Spinal cord (tissue), 10 donors: ENCODE measurements around the gene ZNF808. TPM values are rescaled to one million over a fixed set of nuclear protein-coding genes. Genes with fewer than 3 reads are reported as not detected.
"Not testable (repeated sequence)": the region's sequence is repeated elsewhere in the genome, so short reads cannot be mapped to it uniquely, and the experiment has no call there.

Experiments used
- DNase-seq, 6 donors: peaks; one replicate each; pipeline versions ENCODE4 v3.0.0 to v3.0.0-alpha.2; 2013 to 2015; ENCODE audit warnings: low spot score in 6 of 6, low read depth in 4 of 6
- H3K27ac ChIP-seq: one replicate; pipeline ENCODE4 v1.5.1; 2013; ENCODE audit warnings: low read depth, low read length, control low read depth
- H3K27me3 ChIP-seq: one replicate; pipeline ENCODE4 v1.6.1; 2013; ENCODE audit warnings: low read length; ENCODE audit not compliant: control insufficient read depth, insufficient read depth
- H3K36me3 ChIP-seq: one replicate; pipeline ENCODE4 v1.6.1; 2013; ENCODE audit warnings: low read length; ENCODE audit not compliant: control insufficient read depth, insufficient read depth
- H3K4me1 ChIP-seq: one replicate; pipeline ENCODE4 v1.6.1; 2013; ENCODE audit warnings: low read length; ENCODE audit not compliant: control insufficient read depth, insufficient read depth
- H3K4me3 ChIP-seq: one replicate; pipeline ENCODE4 v1.5.1; 2013; ENCODE audit warnings: low read depth, low read length, control low read depth
- H3K9me3 ChIP-seq: one replicate; pipeline ENCODE4 v1.6.1; 2013; ENCODE audit warnings: low read length; ENCODE audit not compliant: control insufficient read depth, insufficient read depth
- WGBS: methylation state at CpG from one replicate; pipeline ENCODE4 v1.1.5; 2013; ENCODE audit warnings: missing lambda C conversion rate; ENCODE audit not compliant: insufficient coverage; 5-methylcytosine and 5-hydroxymethylcytosine counted together
- polyA plus RNA-seq, 2 donors: library from polyadenylated mRNA; unstranded; fragments of 120-200 nt; gene quantifications; one replicate each; pipeline ENCODE4 v1.2.1, GENCODE V29; 2013; ENCODE audit not compliant: insufficient read length in 2 of 2
- total RNA-seq, 2 donors: library from RNA; depleted of rRNA in 1 of 2; stranded (reverse); fragments of 120-200 nt in 1 of 2; fragments of >200 nt in 1 of 2; gene quantifications; one replicate each; pipeline versions ENCODE4 v1.2.3 to v1.2.4, GENCODE V29; 2013 to 2014
- donor health status: healthy.

The ZNF808 gene
- total and polyA plus RNA-seq, 4 donors = 6.4 to 38.4 (median 17.2) TPM

- Histone ChIP-seq H3K4me3 (peak overlapping the region; percentile 21), H3K36me3 (peaks cover 10% of the 10 kb centered on the region), H3K27me3 (no peaks in the 10 kb centered on the region)
These were observed 57.4 kb downstream of the ZNF808 start for GRCh38 chr19:52584736-52585440.

GRCh38 chr19:52585604-52586003 is 58.1 kb downstream of the ZNF808 start:
- no peaks in the 10 kb centered on the region for H3K27me3 ChIP-seq
- peaks cover 7% of the 10 kb centered on the region for H3K36me3 ChIP-seq
- peak overlapping the region; percentile 21 for H3K4me3 ChIP-seq
- 68% methylated on average over 3 of the region's 6 CpGs for WGBS
- no peaks in the 10 kb centered on the region for H3K4me1 ChIP-seq
- no peak overlapping the region for H3K27ac ChIP-seq
- H3K9me3 ChIP-seq = no peaks in the 10 kb centered on the region
- no peak for DNase-seq

More at GRCh38 chr19:52584736-52585440, 57.4 kb downstream of the ZNF808 start:
- H3K4me1 ChIP-seq = no peaks in the 10 kb centered on the region
- peak in 2 of 6 donors; percentile 25 to 54 for DNase-seq
- H3K9me3 ChIP-seq = no peaks in the 10 kb centered on the region
- WGBS = 28% methylated on average over 38 of the region's 39 CpGs
- peak overlapping the region; percentile 42 for H3K27ac ChIP-seq

GRCh38 chr19:52590728-52591127 is 63.3 kb downstream of the ZNF808 start:
- Histone ChIP-seq H3K27ac (no peak overlapping the region), H3K4me3 (no peak overlapping the region), H3K36me3 (peaks cover 5% of the 10 kb centered on the region), H3K27me3 (no peaks in the 10 kb centered on the region), H3K4me1 (no peaks in the 10 kb centered on the region), H3K9me3 (no peaks in the 10 kb centered on the region)
- whole genome bisulfite sequencing = no CpG with 5 or more reads among the region's 5 CpGs
- peak in 1 of 6 donors; percentile 26 for DNase-seq

- no CpG with 5 or more reads among the region's 3 CpGs for WGBS
- H3K27ac ChIP-seq = no peak overlapping the region
- no peaks in the 10 kb centered on the region for H3K4me1 ChIP-seq
- no peaks in the 10 kb centered on the region for H3K9me3 ChIP-seq
- no peak for DNase-seq
- no peaks in the 10 kb centered on the region for H3K27me3 ChIP-seq
- no peak overlapping the region for H3K4me3 ChIP-seq
- peaks cover 5% of the 10 kb centered on the region for H3K36me3 ChIP-seq
These were observed 64.8 kb downstream of the ZNF808 start for GRCh38 chr19:52592301-52592700.

GRCh38 chr19:52593441-52593840 is 66.0 kb downstream of the ZNF808 start:
- H3K4me1 ChIP-seq, H3K36me3 ChIP-seq, H3K4me3 ChIP-seq, H3K27ac ChIP-seq, H3K9me3 ChIP-seq, DNase-seq, H3K27me3 ChIP-seq: not testable (repeated sequence)
- WGBS = 100% methylated on average over 13 of the region's 25 CpGs

- H3K9me3 ChIP-seq = no peaks in the 10 kb centered on the region
- no peaks in the 10 kb centered on the region for H3K27me3 ChIP-seq
- no peak overlapping the region for H3K4me3 ChIP-seq
- peaks cover 5% of the 10 kb centered on the region for H3K36me3 ChIP-seq
- H3K27ac ChIP-seq = no peak overlapping the region
- WGBS = 84% methylated on average over 2 of the region's 3 CpGs
- no peak for DNase-seq
- peaks cover 13% of the 10 kb centered on the region for H3K4me1 ChIP-seq
These were observed 71.8 kb downstream of the ZNF808 start for GRCh38 chr19:52599241-52599640.

- Histone ChIP-seq H3K4me1 (peaks cover 13% of the 10 kb centered on the region), H3K27me3 (no peaks in the 10 kb centered on the region), H3K9me3 (no peaks in the 10 kb centered on the region), H3K27ac (no peak overlapping the region), H3K36me3 (no peaks in the 10 kb centered on the region), H3K4me3 (peak overlapping the region; percentile 42)
- 0% methylated on average over 9 of the region's 15 CpGs for WGBS
- DNase-seq = no peak
These were observed 73.2 kb downstream of the ZNF808 start for GRCh38 chr19:52600639-52601024.

- Histone ChIP-seq H3K36me3 (no peaks in the 10 kb centered on the region), H3K27me3 (no peaks in the 10 kb centered on the region), H3K27ac (no peak overlapping the region), H3K9me3 (no peaks in the 10 kb centered on the region), H3K4me3 (peak overlapping the region; percentile 42), H3K4me1 (peaks cover 13% of the 10 kb centered on the region)
- WGBS = under 1% methylated on average over 58 of the region's 62 CpGs
- peak; percentile 24 to 93 (median 60) for DNase-seq
These were observed 73.8 kb downstream of the ZNF808 start for GRCh38 chr19:52601025-52601973.

- not testable (repeated sequence) for H3K27me3 ChIP-seq, H3K27ac ChIP-seq, H3K4me3 ChIP-seq, H3K36me3 ChIP-seq, H3K9me3 ChIP-seq
- peak in 1 of 6 donors; percentile 19 for DNase-seq
- peaks cover 13% of the 10 kb centered on the region for H3K4me1 ChIP-seq
- 91% methylated on average over 2 of the region's 3 CpGs for WGBS
These were observed 74.5 kb downstream of the ZNF808 start for GRCh38 chr19:52601974-52602366.
